ENCODE measurements around the gene MED9.

DNA sequence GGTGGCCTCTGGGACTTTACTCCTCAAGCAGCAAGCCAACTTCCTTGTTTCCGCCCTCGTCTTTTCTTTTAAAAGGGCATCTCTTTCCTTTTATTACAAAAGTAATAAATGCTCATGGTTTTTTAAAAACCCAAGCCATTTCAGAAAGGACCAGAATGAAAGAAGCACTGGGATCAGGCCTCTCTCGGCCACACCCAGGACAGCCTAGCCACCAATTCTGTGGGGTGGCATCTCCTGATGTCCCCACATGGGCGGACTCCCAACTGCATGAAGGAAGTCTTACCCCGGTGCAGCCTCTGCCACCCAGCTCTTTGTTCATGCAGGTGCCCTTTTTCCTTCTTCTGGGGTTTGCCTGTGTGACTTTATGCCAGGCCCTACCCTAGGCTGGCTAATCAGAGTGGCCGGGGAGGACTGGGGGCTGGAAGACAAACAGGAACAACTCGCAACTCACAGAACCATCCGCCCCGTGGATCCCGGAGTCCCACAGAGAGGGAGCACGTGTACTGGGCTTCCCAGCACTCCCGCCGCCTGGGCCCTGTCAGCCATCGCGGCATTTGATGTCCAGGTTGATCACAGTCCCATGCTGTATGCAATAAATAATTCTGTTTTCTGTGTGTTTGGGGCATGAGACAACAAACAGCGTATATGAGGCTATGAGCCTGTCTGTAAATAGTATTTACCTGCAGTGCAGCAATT, 22.0 kb downstream of the MED9 start:
- TF ChIP-seq, protein P1, sequence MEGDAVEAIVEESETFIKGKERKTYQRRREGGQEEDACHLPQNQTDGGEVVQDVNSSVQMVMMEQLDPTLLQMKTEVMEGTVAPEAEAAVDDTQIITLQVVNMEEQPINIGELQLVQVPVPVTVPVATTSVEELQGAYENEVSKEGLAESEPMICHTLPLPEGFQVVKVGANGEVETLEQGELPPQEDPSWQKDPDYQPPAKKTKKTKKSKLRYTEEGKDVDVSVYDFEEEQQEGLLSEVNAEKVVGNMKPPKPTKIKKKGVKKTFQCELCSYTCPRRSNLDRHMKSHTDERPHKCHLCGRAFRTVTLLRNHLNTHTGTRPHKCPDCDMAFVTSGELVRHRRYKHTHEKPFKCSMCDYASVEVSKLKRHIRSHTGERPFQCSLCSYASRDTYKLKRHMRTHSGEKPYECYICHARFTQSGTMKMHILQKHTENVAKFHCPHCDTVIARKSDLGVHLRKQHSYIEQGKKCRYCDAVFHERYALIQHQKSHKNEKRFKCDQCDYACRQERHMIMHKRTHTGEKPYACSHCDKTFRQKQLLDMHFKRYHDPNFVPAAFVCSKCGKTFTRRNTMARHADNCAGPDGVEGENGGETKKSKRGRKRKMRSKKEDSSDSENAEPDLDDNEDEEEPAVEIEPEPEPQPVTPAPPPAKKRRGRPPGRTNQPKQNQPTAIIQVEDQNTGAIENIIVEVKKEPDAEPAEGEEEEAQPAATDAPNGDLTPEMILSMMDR (IDR thresholded peaks at IDR 0.05): no peak
- no peak for TF ChIP-seq POLR2A (IDR thresholded peaks at IDR 0.05)
